ENCODE results near the gene SLC2A4RG. TPM values are rescaled to one million over a fixed set of nuclear protein-coding genes. Genes with fewer than 3 reads are reported as not detected.

Gene SLC2A4RG
- polyA plus RNA-seq, 1 of the 3 experiments (the other 2 are of a cell fraction) = 90.9 TPM

GRCh38 chr20:63692436-63693082, 47.0 kb upstream of the SLC2A4RG start (continued):
- TF ChIP-seq TCF12 (IDR thresholded peaks at IDR 0.05) (no peak), MEF2A (IDR thresholded peaks at IDR 0.05; ENCODE audit: borderline replicate concordance, low read depth) (no peak), POLR2AphosphoS5 (IDR thresholded peaks at IDR 0.05; ENCODE audit: low read depth, low read length) (no peak), CHD2 (IDR thresholded peaks at IDR 0.05; ENCODE audit: low read length, partially characterized antibody) (no peak), GATA2 (CRISPR knock-in tag; IDR thresholded peaks at IDR 0.05) (no peak)

GRCh38 chr20:63693083-63693732, 46.4 kb upstream of the SLC2A4RG start:
- Histone ChIP-seq H3K9ac (no peak overlapping the region), H3K9me2 (no peaks in the 10 kb centered on the region), H3K27me3 (ENCODE audit: insufficient read depth) (no peaks in the 10 kb centered on the region), H3K27ac (ENCODE audit: low read depth in 2 of 2, low read length in 1 of 2) (no peak overlapping the region), H3F3A (replicated peaks; ENCODE audit: insufficient read depth) (no peaks in the 10 kb centered on the region), H3K36me3 (replicated peaks in 1 of 2; ENCODE audit: control insufficient read depth in 1 of 2, insufficient read depth in 2 of 2, low read length in 1 of 2) (peaks cover 0 to 9% of the 10 kb centered on the region in 2 experiments), H3K4me3 (ENCODE audit: low read depth in 2 of 2, low read length in 1 of 2) (no peak overlapping the region), H2AFZ (ENCODE audit: low read depth) (no peak overlapping the region), H3K79me2 (ENCODE audit: insufficient read depth) (no peaks in the 10 kb centered on the region), H4K20me1 (ENCODE audit: insufficient read depth) (no peaks in the 10 kb centered on the region), H3K4me2 (no peak overlapping the region), H3K4me1 (ENCODE audit: control insufficient read depth in 1 of 2, insufficient read depth in 2 of 2, low read depth in 1 of 2, low read length in 1 of 2) (peaks cover 4 to 19% of the 10 kb centered on the region in 2 experiments; a peak in 2 of 4 replicates), H3K9me3 (no peaks in the 10 kb centered on the region)
- POLR2A ChIA-PET = no interaction called here
- DNase-seq = no peak
- CTCF ChIA-PET = no interaction called here
- TF ChIP-seq NRF1 (IDR thresholded peaks at IDR 0.05; ENCODE audit: low read depth, low read length) = no peak
- no peak for TF ChIP-seq ELF1 (IDR thresholded peaks at IDR 0.05)
- TF ChIP-seq RXRA (IDR thresholded peaks at IDR 0.05; ENCODE audit: borderline replicate concordance, low read depth) = no peak
- TF ChIP-seq FOXM1 (IDR thresholded peaks at IDR 0.05; ENCODE audit: low read depth) = no peak
- no peak for TF ChIP-seq MEF2A (IDR thresholded peaks at IDR 0.05; ENCODE audit: borderline replicate concordance, low read depth)
- no peak for TF ChIP-seq RAD21 (IDR thresholded peaks at IDR 0.05; ENCODE audit: low read length)
- no peak for TF ChIP-seq FOSL2 (IDR thresholded peaks at IDR 0.05; ENCODE audit: borderline replicate concordance, low read depth)
- no peak for TF ChIP-seq GABPA (IDR thresholded peaks at IDR 0.05; ENCODE audit: low read depth)
- TF ChIP-seq RCOR1 (IDR thresholded peaks at IDR 0.05; ENCODE audit: low read length) = no peak
- no peak for TF ChIP-seq SMC3 (IDR thresholded peaks at IDR 0.05; ENCODE audit: low read depth, low read length)
- TF ChIP-seq POLR2AphosphoS5 (IDR thresholded peaks at IDR 0.05; ENCODE audit: low read depth, low read length) = no peak
- no peak for TF ChIP-seq REST (IDR thresholded peaks at IDR 0.05; ENCODE audit: low read depth, low read length)
- 20% methylated on average over 1 of the region's 10 CpGs for WGBS (ENCODE audit: low lambda C conversion rate)

All from SK-N-SH (cell line).